Islet of Langerhans (tissue), 1 donor: ENCODE measurements around the gene RSBN1L.

ENCODE experiments used
- FAIRE-seq: peaks from one replicate; lab custom pipeline; 2011; peaks lifted over from hg19 to GRCh38; lab: Jason Lieb, UNC

RSBN1L gene

GRCh38 chr7:77808517-77808916 lies 112.3 kb downstream of the RSBN1L start:
- FAIRE-seq = no peak

GRCh38 chr7:77811516-77812289 lies 115.4 kb downstream of the RSBN1L start:
- no peak for FAIRE-seq

GRCh38 chr7:77812290-77812685 lies 116.0 kb downstream of the RSBN1L start:
- FAIRE-seq = no peak

- FAIRE-seq = no peak
Measured at GRCh38 chr7:77813180-77813579, 116.9 kb downstream of the RSBN1L start.

GRCh38 chr7:77819021-77819420 lies 122.8 kb downstream of the RSBN1L start:
- peak; percentile 13 for FAIRE-seq

GRCh38 chr7:77820967-77821366 lies 124.7 kb downstream of the RSBN1L start:
- no peak for FAIRE-seq

- FAIRE-seq = no peak
Measured at GRCh38 chr7:77822269-77822668, 126.0 kb downstream of the RSBN1L start.

- no peak for FAIRE-seq
Measured at GRCh38 chr7:77823787-77824186, 127.5 kb downstream of the RSBN1L start.

- FAIRE-seq = no peak
Measured at GRCh38 chr7:77824636-77825035, 128.4 kb downstream of the RSBN1L start.

GRCh38 chr7:77825131-77825530 lies 128.9 kb downstream of the RSBN1L start:
- FAIRE-seq = no peak

- no peak for FAIRE-seq
Measured at GRCh38 chr7:77826300-77826699, 130.0 kb downstream of the RSBN1L start.

- FAIRE-seq = peak; percentile 45
Measured at GRCh38 chr7:77827999-77828398, 131.7 kb downstream of the RSBN1L start.

- no peak for FAIRE-seq
Measured at GRCh38 chr7:77830649-77831355, 134.5 kb downstream of the RSBN1L start.

- FAIRE-seq = no peak
Measured at GRCh38 chr7:77831481-77831880, 135.2 kb downstream of the RSBN1L start.

GRCh38 chr7:77831953-77832352 lies 135.7 kb downstream of the RSBN1L start:
- FAIRE-seq = no peak
